ENCODE results near the gene THAP4. TPM values are rescaled to one million over a fixed set of nuclear protein-coding genes. Genes with fewer than 3 reads are reported as not detected.

Gene THAP4
- total and polyA plus RNA-seq, 2 of the 13 experiments (the other 11 are each of a cell fraction or from before 2014, with no cell fraction given) = 59.7 to 75.7 TPM

- TF ChIP-seq ZNF609 (CRISPR knock-in tag; IDR thresholded peaks at IDR 0.05; ENCODE audit: borderline replicate concordance) = peak; percentile 83; the same call in 1 of the 2 replicates
- no peak for TF ChIP-seq NR1H2 (CRISPR knock-in tag; IDR thresholded peaks at IDR 0.05; ENCODE audit: borderline replicate concordance, low read depth)
- TF ChIP-seq SRY (CRISPR knock-in tag; IDR thresholded peaks at IDR 0.05) = peak; percentile 63; the same call in 1 of the 2 replicates
- TF ChIP-seq FOXP1 (IDR thresholded peaks at IDR 0.05) = no peak
- peak; percentile 40; the same call in 1 of the 2 replicates for TF ChIP-seq FOXP1 (CRISPR knock-in tag; IDR thresholded peaks at IDR 0.05)
- no peak; the same call in 1 of the 2 replicates for TF ChIP-seq KLF6 (CRISPR knock-in tag; IDR thresholded peaks at IDR 0.05)
- 0 out of 2 replicates have a peak, but pooled peaks have one; percentile 58 for TF ChIP-seq ZNF510 (CRISPR knock-in tag; IDR thresholded peaks at IDR 0.05; ENCODE audit: low read depth)
- no peak for TF ChIP-seq ZNF558 (CRISPR knock-in tag; IDR thresholded peaks at IDR 0.05; ENCODE audit: borderline replicate concordance)
- TF ChIP-seq, protein P1, sequence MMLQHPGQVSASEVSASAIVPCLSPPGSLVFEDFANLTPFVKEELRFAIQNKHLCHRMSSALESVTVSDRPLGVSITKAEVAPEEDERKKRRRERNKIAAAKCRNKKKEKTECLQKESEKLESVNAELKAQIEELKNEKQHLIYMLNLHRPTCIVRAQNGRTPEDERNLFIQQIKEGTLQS (CRISPR knock-in tag; IDR thresholded peaks at IDR 0.05) = peak; percentile 85
- TF ChIP-seq SNAPC2 (CRISPR knock-in tag; IDR thresholded peaks at IDR 0.05) = no peak
- TF ChIP-seq, protein P2, sequence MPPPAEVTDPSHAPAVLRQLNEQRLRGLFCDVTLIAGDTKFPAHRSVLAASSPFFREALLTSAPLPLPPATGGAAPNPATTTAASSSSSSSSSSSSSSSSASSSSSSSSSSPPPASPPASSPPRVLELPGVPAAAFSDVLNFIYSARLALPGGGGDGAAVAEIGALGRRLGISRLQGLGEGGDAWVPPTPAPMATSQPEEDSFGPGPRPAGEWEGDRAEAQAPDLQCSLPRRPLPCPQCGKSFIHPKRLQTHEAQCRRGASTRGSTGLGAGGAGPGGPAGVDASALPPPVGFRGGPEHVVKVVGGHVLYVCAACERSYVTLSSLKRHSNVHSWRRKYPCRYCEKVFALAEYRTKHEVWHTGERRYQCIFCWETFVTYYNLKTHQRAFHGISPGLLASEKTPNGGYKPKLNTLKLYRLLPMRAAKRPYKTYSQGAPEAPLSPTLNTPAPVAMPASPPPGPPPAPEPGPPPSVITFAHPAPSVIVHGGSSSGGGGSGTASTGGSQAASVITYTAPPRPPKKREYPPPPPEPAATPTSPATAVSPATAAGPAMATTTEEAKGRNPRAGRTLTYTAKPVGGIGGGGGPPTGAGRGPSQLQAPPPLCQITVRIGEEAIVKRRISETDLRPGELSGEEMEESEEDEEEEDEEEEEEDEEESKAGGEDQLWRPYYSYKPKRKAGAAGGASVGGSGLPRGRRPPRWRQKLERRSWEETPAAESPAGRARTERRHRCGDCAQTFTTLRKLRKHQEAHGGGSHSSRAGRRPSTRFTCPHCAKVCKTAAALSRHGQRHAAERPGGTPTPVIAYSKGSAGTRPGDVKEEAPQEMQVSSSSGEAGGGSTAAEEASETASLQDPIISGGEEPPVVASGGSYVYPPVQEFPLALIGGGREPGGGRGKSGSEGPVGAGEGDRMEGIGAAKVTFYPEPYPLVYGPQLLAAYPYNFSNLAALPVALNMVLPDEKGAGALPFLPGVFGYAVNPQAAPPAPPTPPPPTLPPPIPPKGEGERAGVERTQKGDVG (CRISPR knock-in tag; IDR thresholded peaks at IDR 0.05; ENCODE audit: borderline replicate concordance) = peak; percentile 86; the same call in 1 of the 2 replicates
- no peak; the same call in 1 of the 2 replicates for TF ChIP-seq ATF7-NPFF (CRISPR knock-in tag; IDR thresholded peaks at IDR 0.05; ENCODE audit: low read depth)
- no peak for TF ChIP-seq ZFP90 (CRISPR knock-in tag; IDR thresholded peaks at IDR 0.05; ENCODE audit: borderline replicate concordance)
- TF ChIP-seq ZNF451 (CRISPR knock-in tag; IDR thresholded peaks at IDR 0.05) = no peak; the same call in 1 of the 2 replicates
- peak; percentile 81 for TF ChIP-seq PHF21A (CRISPR knock-in tag; IDR thresholded peaks at IDR 0.05)
- no peak for TF ChIP-seq ZNF577 (CRISPR knock-in tag; IDR thresholded peaks at IDR 0.05; ENCODE audit: borderline replicate concordance, low read depth)
- no peak for TF ChIP-seq REL (CRISPR knock-in tag; conservative IDR thresholded peaks at IDR 0.05)
- TF ChIP-seq GLMP (CRISPR knock-in tag; IDR thresholded peaks at IDR 0.05; ENCODE audit: borderline replicate concordance) = no peak
- TF ChIP-seq ZNF737 (CRISPR knock-in tag; IDR thresholded peaks at IDR 0.05; ENCODE audit: borderline replicate concordance) = no peak
Observed at GRCh38 chr2:241653210-241653750, 16.3 kb upstream of the THAP4 start (continued).
